B cell (primary cell): Measurements from ENCODE around the gene TRPM6. TPM values are rescaled to one million over a fixed set of nuclear protein-coding genes. Genes with fewer than 3 reads are reported as not detected.

Experiments used
- ATAC-seq: fragments of 200-7000 bp; cut with Tn5 transposase; one replicate; pipeline ENCODE4 v1.10.0; 2021; ENCODE audit warnings: low read depth, mild to moderate bottlenecking, moderate number of reproducible peaks, moderate library complexity
- CTCF ChIA-PET: fragments of 350-600 bp; sonication (Branson Sonifier 250); formaldehyde crosslinking; loops from one replicate; lab custom pipeline; 2021; ENCODE audit warnings: antibody characterized with exemption, inconsistent platforms; lab: Charles Lee
- POLR2A ChIA-PET: fragments of 350-600 bp; sonication (Branson Sonifier 250); formaldehyde crosslinking; loops from one replicate; lab custom pipeline; 2021; ENCODE audit warnings: antibody characterized with exemption; lab: Charles Lee
- DNase-seq: peaks from one replicate; pipeline ENCODE4 v3.0.0; 2013
- H2AFZ ChIP-seq: 2 replicates; pipeline ENCODE4 v1.6.1; 2012; ENCODE audit warnings: mild to moderate bottlenecking, low read depth, low read length; ENCODE audit not compliant: insufficient read depth, poor library complexity, severe bottlenecking
- H3K27ac ChIP-seq, 2 donors: 1 replicate in 1 of 2; 2 replicates in 1 of 2; pipeline ENCODE4 v1.5.1; 2012 to 2013; ENCODE audit warnings: low read length in 2 of 2, mild to moderate bottlenecking in 2 of 2, moderate library complexity in 1 of 2
- H3K27me3 ChIP-seq, 4 experiments: fragments of 200-600 bp in 1 of 4; sonication (generic) in 1 of 4; replicated peaks in 1 of 4; 1 replicate in 2 of 4; 2 replicates in 2 of 4; pipeline versions ENCODE4 v1.6.1 to v1.7.0; 2013 to 2016; ENCODE audit warnings: low read length in 3 of 4, mild to moderate bottlenecking in 2 of 4, mixed read lengths in 1 of 4, moderate library complexity in 1 of 4; ENCODE audit not compliant: insufficient read depth in 4 of 4, control insufficient read depth in 3 of 4; ENCODE audit errors: control extremely low read depth in 1 of 4
- H3K36me3 ChIP-seq, 2 experiments: replicated peaks in 1 of 2; 1 replicate in 1 of 2; 2 replicates in 1 of 2; pipeline versions ENCODE4 v1.6.1 to v1.7.1; 2013; ENCODE audit warnings: low read length in 1 of 2; ENCODE audit not compliant: insufficient read depth in 2 of 2, control insufficient read depth in 1 of 2; ENCODE audit errors: control extremely low read depth in 1 of 2, extremely low read depth in 1 of 2
- H3K4me1 ChIP-seq, 2 donors: fragments of 200-600 bp in 1 of 2; sonication (generic) in 1 of 2; 1 replicate in 1 of 2; 2 replicates in 1 of 2; pipeline versions ENCODE4 v1.5.1 to v1.6.1; 2013 to 2017; ENCODE audit warnings: low read length in 2 of 2; ENCODE audit not compliant: control insufficient read depth in 2 of 2, insufficient read depth in 2 of 2
- H3K4me2 ChIP-seq: replicated peaks from 2 replicates; pipeline ENCODE3; 2012; ENCODE audit warnings: mild to moderate bottlenecking, low read depth, low read length; ENCODE audit not compliant: poor library complexity, severe bottlenecking
- H3K4me3 ChIP-seq, 5 experiments: fragments of 200-600 bp in 1 of 5; sonication (generic) in 1 of 5; 1 replicate in 3 of 5; 2 replicates in 2 of 5; pipeline versions ENCODE4 v1.5.1 to v1.7.0; 2011 to 2016; ENCODE audit warnings: low read length in 4 of 5, mild to moderate bottlenecking in 4 of 5, low read depth in 2 of 5, control low read depth in 1 of 5, moderate library complexity in 1 of 5; ENCODE audit not compliant: insufficient read depth in 1 of 5; ENCODE audit errors: control extremely low read depth in 1 of 5, extremely low read depth in 1 of 5
- H3K79me2 ChIP-seq: fragments of 200-600 bp; sonication (generic); one replicate; pipeline ENCODE4 v1.6.0; 2016; ENCODE audit warnings: low read length; ENCODE audit not compliant: control insufficient read depth, insufficient read depth
- H3K9ac ChIP-seq: fragments of 200-600 bp; sonication (generic); 2 replicates; pipeline ENCODE4 v1.6.1; 2017; ENCODE audit warnings: mild to moderate bottlenecking, low read length, moderate library complexity
- H3K9me3 ChIP-seq, 3 donors: one replicate each; pipeline versions ENCODE4 v1.6.1 to v1.7.1; 2013; ENCODE audit warnings: low read length in 2 of 3; ENCODE audit not compliant: control insufficient read depth in 2 of 3, insufficient read depth in 1 of 3; ENCODE audit errors: control extremely low read depth in 1 of 3
- H4K20me1 ChIP-seq: 2 replicates; pipeline ENCODE4 v1.6.0; 2012; ENCODE audit warnings: mild to moderate bottlenecking, low read length; ENCODE audit not compliant: insufficient read depth, control insufficient read depth, poor library complexity, severe bottlenecking
- H3K27ac Mint-ChIP-seq: one replicate; pipeline ENCODE4 v1.8.0; 2021; ENCODE audit warnings: mixed read lengths
- H3K27me3 Mint-ChIP-seq: one replicate; pipeline ENCODE4 v1.8.0; 2021; ENCODE audit warnings: mixed read lengths
- H3K4me1 Mint-ChIP-seq: one replicate; pipeline ENCODE4 v1.8.0; 2021; ENCODE audit warnings: mixed read lengths
- H3K4me3 Mint-ChIP-seq: one replicate; pipeline ENCODE4 v1.8.0; 2021; ENCODE audit warnings: mixed read lengths
- H3K9me3 Mint-ChIP-seq: one replicate; pipeline ENCODE4 v1.8.0; 2022; ENCODE audit warnings: mixed read lengths; ENCODE audit not compliant: insufficient read depth
- EZH2 ChIP-seq: IDR thresholded peaks from 2 replicates; pipeline ENCODE4 v1.6.1; 2012; ENCODE audit warnings: borderline replicate concordance, low read depth, mild to moderate bottlenecking, moderate library complexity, low read length; ENCODE audit not compliant: insufficient read depth, poor library complexity, severe bottlenecking
- WGBS: methylation state at CpG from one replicate; pipeline ENCODE4 v1.1.5; 2013; ENCODE audit warnings: missing lambda C conversion rate; ENCODE audit not compliant: insufficient coverage; 5-methylcytosine and 5-hydroxymethylcytosine counted together
- intact Hi-C: fragments of 100-400 bp; cut with micrococcal nuclease; formaldehyde crosslinking; loops from one replicate; pipeline ENCODE4 v1.10.0; 2022
- polyA plus RNA-seq: library from polyadenylated mRNA; depleted of rRNA; stranded (reverse); fragments of >200 nt; gene quantifications from 2 replicates; pipeline ENCODE4 v1.2.3, GENCODE V29; 2012
- total RNA-seq, 2 donors: library from RNA; stranded (reverse); fragments of 120-200 nt in 1 of 2; gene quantifications; 1 replicate in 1 of 2; 2 replicates in 1 of 2; pipeline versions ENCODE4 v1.2.3 to v1.2.4, GENCODE V29; 2013 to 2022
- TF ChIP-seq, protein P1 (sequence below): fragments of 200-600 bp; IDR thresholded peaks from one replicate; pipeline ENCODE4 v1.8.0; 2022; ENCODE audit warnings: antibody characterized with exemption, mild to moderate bottlenecking

TRPM6 gene
- total and polyA plus RNA-seq, 2 donors (not counting 1 experiment from before 2014, with no cell fraction given) = not detected

GRCh38 chr9:74887981-74888370, 255 bp upstream of the TRPM6 start:
- Mint-ChIP-seq H3K9me3 (peaks cover 6% of the 10 kb centered on the region), H3K4me3 (peak overlapping the region; percentile 86), H3K27ac (no peak overlapping the region), H3K27me3 (peaks cover 59% of the 10 kb centered on the region), H3K4me1 (peaks cover 13% of the 10 kb centered on the region)
- H3K9me3 ChIP-seq = peaks cover 0 to 7% (median 3%) of the 10 kb centered on the region in 3 donors
- intact Hi-C loops = no loop called here
- no peak overlapping the region for H3K27ac ChIP-seq
- H2AFZ ChIP-seq = peak overlapping the region; percentile 66
- no peaks in the 10 kb centered on the region for H4K20me1 ChIP-seq
- TF ChIP-seq EZH2 = no peak
- TF ChIP-seq, protein P1, sequence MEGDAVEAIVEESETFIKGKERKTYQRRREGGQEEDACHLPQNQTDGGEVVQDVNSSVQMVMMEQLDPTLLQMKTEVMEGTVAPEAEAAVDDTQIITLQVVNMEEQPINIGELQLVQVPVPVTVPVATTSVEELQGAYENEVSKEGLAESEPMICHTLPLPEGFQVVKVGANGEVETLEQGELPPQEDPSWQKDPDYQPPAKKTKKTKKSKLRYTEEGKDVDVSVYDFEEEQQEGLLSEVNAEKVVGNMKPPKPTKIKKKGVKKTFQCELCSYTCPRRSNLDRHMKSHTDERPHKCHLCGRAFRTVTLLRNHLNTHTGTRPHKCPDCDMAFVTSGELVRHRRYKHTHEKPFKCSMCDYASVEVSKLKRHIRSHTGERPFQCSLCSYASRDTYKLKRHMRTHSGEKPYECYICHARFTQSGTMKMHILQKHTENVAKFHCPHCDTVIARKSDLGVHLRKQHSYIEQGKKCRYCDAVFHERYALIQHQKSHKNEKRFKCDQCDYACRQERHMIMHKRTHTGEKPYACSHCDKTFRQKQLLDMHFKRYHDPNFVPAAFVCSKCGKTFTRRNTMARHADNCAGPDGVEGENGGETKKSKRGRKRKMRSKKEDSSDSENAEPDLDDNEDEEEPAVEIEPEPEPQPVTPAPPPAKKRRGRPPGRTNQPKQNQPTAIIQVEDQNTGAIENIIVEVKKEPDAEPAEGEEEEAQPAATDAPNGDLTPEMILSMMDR = no peak
- H3K9ac ChIP-seq = no peak overlapping the region
- H3K4me3 ChIP-seq = peak overlapping the region in 1 of 5 experiments; percentile 52
- DNase-seq (no peak), ATAC-seq (no peak)
- H3K4me2 ChIP-seq = peak overlapping the region; percentile 83
- H3K79me2 ChIP-seq = no peaks in the 10 kb centered on the region
- H3K36me3 ChIP-seq = no peaks in the 10 kb centered on the region
- CTCF ChIA-PET = no interaction called here
- peaks cover 14 to 20% of the 10 kb centered on the region in 2 donors for H3K4me1 ChIP-seq
- POLR2A ChIA-PET = no interaction called here
- H3K27me3 ChIP-seq = peaks cover 2 to 30% (median 22%) of the 10 kb centered on the region in 4 experiments
- WGBS = 76% methylated on average over 2 of the region's 4 CpGs

- ATAC-seq = no peak
- H3K4me3 ChIP-seq = no peak overlapping the region
These were observed 11.3 kb downstream of the TRPM6 start for GRCh38 chr9:74876382-74876949.

More at GRCh38 chr9:74876382-74876949, 11.3 kb downstream of the TRPM6 start:
- Histone ChIP-seq H3K79me2 (no peaks in the 10 kb centered on the region), H3K4me2 (no peak overlapping the region), H3K36me3 (no peaks in the 10 kb centered on the region), H3K9me3 (peaks cover 2 to 22% (median 16%) of the 10 kb centered on the region in 3 donors), H4K20me1 (no peaks in the 10 kb centered on the region), H3K27me3 (peaks cover 0 to 10% (median 3%) of the 10 kb centered on the region in 4 experiments), H3K27ac (no peak overlapping the region), H3K9ac (no peak overlapping the region), H3K4me1 (no peaks in the 10 kb centered on the region), H2AFZ (no peak overlapping the region)
- DNase-seq = no peak
- TF ChIP-seq, protein P1 = no peak
- TF ChIP-seq EZH2 = no peak
- no peak overlapping the region for H3K4me3 Mint-ChIP-seq
- H3K27ac Mint-ChIP-seq = no peak overlapping the region
- POLR2A ChIA-PET = no interaction called here
- peaks cover 18% of the 10 kb centered on the region for H3K9me3 Mint-ChIP-seq
- intact Hi-C loops = no loop called here
- WGBS = no CpG with 5 or more reads among the region's 3 CpGs
- no peaks in the 10 kb centered on the region for H3K4me1 Mint-ChIP-seq
- CTCF ChIA-PET = no interaction called here
- H3K27me3 Mint-ChIP-seq = peaks cover 26% of the 10 kb centered on the region
